SK-N-SH treated with all-trans-retinoic acid at 6 μM for 48 hours (cell line): ENCODE results near the gene C14orf119.

Experiments
- BACH2 ChIP-seq: fragments of 250-450 bp; sonication (Bioruptor Pico); IDR thresholded peaks from 2 replicates; pipeline ENCODE4 v1.9.0; 2021; ENCODE audit warnings: mild to moderate bottlenecking, borderline replicate concordance
- ESRRG ChIP-seq: fragments of 250-450 bp; sonication (Bioruptor Pico); IDR thresholded peaks from 2 replicates; pipeline ENCODE4 v1.6.1; 2021; ENCODE audit warnings: mild to moderate bottlenecking
- GLIS3 ChIP-seq: fragments of 250-450 bp; sonication (Bioruptor Pico); IDR thresholded peaks from 2 replicates; pipeline ENCODE4 v1.5.0; 2020; ENCODE audit warnings: mild to moderate bottlenecking, moderate library complexity
- OSR1 ChIP-seq: fragments of 250-450 bp; sonication (Bioruptor Pico); IDR thresholded peaks from 2 replicates; pipeline ENCODE4 v1.8.0; 2022; ENCODE audit warnings: moderate library complexity, mild to moderate bottlenecking, inconsistent platforms
- TOX ChIP-seq: fragments of 250-450 bp; sonication (Bioruptor Pico); IDR thresholded peaks from 2 replicates; pipeline ENCODE4 v1.8.0; 2021; ENCODE audit warnings: mild to moderate bottlenecking, moderate library complexity, borderline replicate concordance
- ZC3H10 ChIP-seq: fragments of 250-450 bp; sonication (Bioruptor Pico); IDR thresholded peaks from 2 replicates; pipeline ENCODE4 v1.5.1; 2021; ENCODE audit warnings: mild to moderate bottlenecking, moderate library complexity
- ZNF565 ChIP-seq: fragments of 450-650 bp; formaldehyde crosslinking; conservative IDR thresholded peaks from 2 replicates; pipeline ENCODE4 v1.5.0; 2020; ENCODE audit warnings: low read depth, mild to moderate bottlenecking, moderate library complexity
- ZNF70 ChIP-seq: fragments of 450-650 bp; formaldehyde crosslinking; IDR thresholded peaks from 2 replicates; pipeline ENCODE4 v1.5.0; 2020; ENCODE audit warnings: mild to moderate bottlenecking, moderate library complexity
- TF ChIP-seq, protein P1 (sequence below): fragments of 250-450 bp; sonication (Bioruptor Pico); IDR thresholded peaks from 2 replicates; pipeline ENCODE4 v1.8.0; 2020; ENCODE audit warnings: mild to moderate bottlenecking, moderate library complexity, borderline replicate concordance
- TF ChIP-seq, protein P2 (sequence below): fragments of 250-450 bp; sonication (Bioruptor Pico); IDR thresholded peaks from 2 replicates; pipeline ENCODE4 v1.5.1; 2021; ENCODE audit warnings: mild to moderate bottlenecking, moderate library complexity
- TF ChIP-seq, protein P3 (sequence below): fragments of 250-450 bp; sonication (Bioruptor Pico); IDR thresholded peaks from 2 replicates; pipeline ENCODE4 v1.8.0; 2021; ENCODE audit warnings: low read depth, mild to moderate bottlenecking, moderate library complexity, borderline replicate concordance
- TF ChIP-seq, protein P4 (sequence below): fragments of 250-450 bp; sonication (Bioruptor Pico); IDR thresholded peaks from 2 replicates; pipeline ENCODE4 v1.5.0; 2020; ENCODE audit warnings: mild to moderate bottlenecking, moderate library complexity
- TF ChIP-seq, protein P5 (sequence below): fragments of 250-450 bp; sonication (Bioruptor Pico); IDR thresholded peaks from 2 replicates; pipeline ENCODE4 v1.5.1; 2020; ENCODE audit warnings: low read depth, mild to moderate bottlenecking, moderate library complexity

DNA sequence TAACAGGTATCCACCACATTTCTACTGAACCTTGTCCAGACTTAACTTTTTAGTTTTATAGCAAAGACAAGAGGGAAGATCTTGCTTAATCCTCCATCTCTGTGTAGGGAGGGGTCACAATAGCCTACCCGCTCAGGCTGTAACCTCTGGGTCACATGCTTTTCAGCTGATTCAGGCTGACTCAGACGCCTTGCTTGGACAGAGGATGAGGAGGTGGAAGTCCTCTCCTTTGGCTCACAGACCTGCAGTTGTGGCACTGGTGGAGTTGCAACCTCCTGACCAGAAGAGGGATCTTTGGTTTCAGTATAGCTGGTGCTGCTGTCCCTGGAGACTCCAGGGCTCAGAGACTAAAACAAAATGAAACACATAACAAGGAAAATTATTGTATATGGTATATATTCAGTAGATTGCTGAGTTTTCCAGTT lies 16.6 kb upstream of the C14orf119 start:
- TF ChIP-seq, protein P1, sequence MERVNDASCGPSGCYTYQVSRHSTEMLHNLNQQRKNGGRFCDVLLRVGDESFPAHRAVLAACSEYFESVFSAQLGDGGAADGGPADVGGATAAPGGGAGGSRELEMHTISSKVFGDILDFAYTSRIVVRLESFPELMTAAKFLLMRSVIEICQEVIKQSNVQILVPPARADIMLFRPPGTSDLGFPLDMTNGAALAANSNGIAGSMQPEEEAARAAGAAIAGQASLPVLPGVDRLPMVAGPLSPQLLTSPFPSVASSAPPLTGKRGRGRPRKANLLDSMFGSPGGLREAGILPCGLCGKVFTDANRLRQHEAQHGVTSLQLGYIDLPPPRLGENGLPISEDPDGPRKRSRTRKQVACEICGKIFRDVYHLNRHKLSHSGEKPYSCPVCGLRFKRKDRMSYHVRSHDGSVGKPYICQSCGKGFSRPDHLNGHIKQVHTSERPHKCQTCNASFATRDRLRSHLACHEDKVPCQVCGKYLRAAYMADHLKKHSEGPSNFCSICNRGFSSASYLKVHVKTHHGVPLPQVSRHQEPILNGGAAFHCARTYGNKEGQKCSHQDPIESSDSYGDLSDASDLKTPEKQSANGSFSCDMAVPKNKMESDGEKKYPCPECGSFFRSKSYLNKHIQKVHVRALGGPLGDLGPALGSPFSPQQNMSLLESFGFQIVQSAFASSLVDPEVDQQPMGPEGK (CRISPR knock-in tag): no peak
- TF ChIP-seq, protein P2, sequence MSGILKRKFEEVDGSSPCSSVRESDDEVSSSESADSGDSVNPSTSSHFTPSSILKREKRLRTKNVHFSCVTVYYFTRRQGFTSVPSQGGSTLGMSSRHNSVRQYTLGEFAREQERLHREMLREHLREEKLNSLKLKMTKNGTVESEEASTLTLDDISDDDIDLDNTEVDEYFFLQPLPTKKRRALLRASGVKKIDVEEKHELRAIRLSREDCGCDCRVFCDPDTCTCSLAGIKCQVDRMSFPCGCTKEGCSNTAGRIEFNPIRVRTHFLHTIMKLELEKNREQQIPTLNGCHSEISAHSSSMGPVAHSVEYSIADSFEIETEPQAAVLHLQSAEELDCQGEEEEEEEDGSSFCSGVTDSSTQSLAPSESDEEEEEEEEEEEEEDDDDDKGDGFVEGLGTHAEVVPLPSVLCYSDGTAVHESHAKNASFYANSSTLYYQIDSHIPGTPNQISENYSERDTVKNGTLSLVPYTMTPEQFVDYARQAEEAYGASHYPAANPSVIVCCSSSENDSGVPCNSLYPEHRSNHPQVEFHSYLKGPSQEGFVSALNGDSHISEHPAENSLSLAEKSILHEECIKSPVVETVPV: no peak
- TF ChIP-seq, protein P3, sequence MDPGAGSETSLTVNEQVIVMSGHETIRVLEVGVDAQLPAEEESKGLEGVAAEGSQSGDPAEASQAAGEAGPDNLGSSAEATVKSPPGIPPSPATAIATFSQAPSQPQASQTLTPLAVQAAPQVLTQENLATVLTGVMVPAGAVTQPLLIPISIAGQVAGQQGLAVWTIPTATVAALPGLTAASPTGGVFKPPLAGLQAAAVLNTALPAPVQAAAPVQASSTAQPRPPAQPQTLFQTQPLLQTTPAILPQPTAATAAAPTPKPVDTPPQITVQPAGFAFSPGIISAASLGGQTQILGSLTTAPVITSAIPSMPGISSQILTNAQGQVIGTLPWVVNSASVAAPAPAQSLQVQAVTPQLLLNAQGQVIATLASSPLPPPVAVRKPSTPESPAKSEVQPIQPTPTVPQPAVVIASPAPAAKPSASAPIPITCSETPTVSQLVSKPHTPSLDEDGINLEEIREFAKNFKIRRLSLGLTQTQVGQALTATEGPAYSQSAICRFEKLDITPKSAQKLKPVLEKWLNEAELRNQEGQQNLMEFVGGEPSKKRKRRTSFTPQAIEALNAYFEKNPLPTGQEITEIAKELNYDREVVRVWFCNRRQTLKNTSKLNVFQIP (CRISPR knock-in tag): no peak
- TF ChIP-seq ZNF70 (CRISPR knock-in tag): no peak
- TF ChIP-seq OSR1 (CRISPR knock-in tag): no peak
- TF ChIP-seq ESRRG: no peak
- no peak for TF ChIP-seq ZNF565 (CRISPR knock-in tag)
- TF ChIP-seq TOX (CRISPR knock-in tag): no peak
- TF ChIP-seq, protein P4, sequence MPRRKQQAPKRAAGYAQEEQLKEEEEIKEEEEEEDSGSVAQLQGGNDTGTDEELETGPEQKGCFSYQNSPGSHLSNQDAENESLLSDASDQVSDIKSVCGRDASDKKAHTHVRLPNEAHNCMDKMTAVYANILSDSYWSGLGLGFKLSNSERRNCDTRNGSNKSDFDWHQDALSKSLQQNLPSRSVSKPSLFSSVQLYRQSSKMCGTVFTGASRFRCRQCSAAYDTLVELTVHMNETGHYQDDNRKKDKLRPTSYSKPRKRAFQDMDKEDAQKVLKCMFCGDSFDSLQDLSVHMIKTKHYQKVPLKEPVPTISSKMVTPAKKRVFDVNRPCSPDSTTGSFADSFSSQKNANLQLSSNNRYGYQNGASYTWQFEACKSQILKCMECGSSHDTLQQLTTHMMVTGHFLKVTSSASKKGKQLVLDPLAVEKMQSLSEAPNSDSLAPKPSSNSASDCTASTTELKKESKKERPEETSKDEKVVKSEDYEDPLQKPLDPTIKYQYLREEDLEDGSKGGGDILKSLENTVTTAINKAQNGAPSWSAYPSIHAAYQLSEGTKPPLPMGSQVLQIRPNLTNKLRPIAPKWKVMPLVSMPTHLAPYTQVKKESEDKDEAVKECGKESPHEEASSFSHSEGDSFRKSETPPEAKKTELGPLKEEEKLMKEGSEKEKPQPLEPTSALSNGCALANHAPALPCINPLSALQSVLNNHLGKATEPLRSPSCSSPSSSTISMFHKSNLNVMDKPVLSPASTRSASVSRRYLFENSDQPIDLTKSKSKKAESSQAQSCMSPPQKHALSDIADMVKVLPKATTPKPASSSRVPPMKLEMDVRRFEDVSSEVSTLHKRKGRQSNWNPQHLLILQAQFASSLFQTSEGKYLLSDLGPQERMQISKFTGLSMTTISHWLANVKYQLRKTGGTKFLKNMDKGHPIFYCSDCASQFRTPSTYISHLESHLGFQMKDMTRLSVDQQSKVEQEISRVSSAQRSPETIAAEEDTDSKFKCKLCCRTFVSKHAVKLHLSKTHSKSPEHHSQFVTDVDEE (CRISPR knock-in tag): no peak
- TF ChIP-seq, protein P5, sequence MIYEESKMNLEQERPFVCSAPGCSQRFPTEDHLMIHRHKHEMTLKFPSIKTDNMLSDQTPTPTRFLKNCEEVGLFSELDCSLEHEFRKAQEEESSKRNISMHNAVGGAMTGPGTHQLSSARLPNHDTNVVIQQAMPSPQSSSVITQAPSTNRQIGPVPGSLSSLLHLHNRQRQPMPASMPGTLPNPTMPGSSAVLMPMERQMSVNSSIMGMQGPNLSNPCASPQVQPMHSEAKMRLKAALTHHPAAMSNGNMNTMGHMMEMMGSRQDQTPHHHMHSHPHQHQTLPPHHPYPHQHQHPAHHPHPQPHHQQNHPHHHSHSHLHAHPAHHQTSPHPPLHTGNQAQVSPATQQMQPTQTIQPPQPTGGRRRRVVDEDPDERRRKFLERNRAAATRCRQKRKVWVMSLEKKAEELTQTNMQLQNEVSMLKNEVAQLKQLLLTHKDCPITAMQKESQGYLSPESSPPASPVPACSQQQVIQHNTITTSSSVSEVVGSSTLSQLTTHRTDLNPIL (CRISPR knock-in tag): no peak
- TF ChIP-seq GLIS3 (CRISPR knock-in tag): no peak
- TF ChIP-seq ZC3H10: no peak
- no peak for TF ChIP-seq BACH2 (CRISPR knock-in tag)
